Lower leg skin (tissue), 3 donors: ENCODE data around the gene SLC34A3.

Experiments
- POLR2A ChIP-seq, 2 donors: fragments of 450-650 bp; IDR thresholded peaks; one replicate each; pipeline ENCODE4 v1.6.1; 2016 to 2017; ENCODE audit warnings: antibody characterized with exemption in 2 of 2, mild to moderate bottlenecking in 1 of 2, moderate library complexity in 1 of 2
- TF ChIP-seq, protein P1 (sequence below), 3 donors: fragments of 450-650 bp; IDR thresholded peaks; one replicate each; pipeline ENCODE4 v1.5.1; 2016; ENCODE audit warnings: antibody characterized with exemption in 3 of 3, mild to moderate bottlenecking in 3 of 3, moderate library complexity in 2 of 3

DNA sequence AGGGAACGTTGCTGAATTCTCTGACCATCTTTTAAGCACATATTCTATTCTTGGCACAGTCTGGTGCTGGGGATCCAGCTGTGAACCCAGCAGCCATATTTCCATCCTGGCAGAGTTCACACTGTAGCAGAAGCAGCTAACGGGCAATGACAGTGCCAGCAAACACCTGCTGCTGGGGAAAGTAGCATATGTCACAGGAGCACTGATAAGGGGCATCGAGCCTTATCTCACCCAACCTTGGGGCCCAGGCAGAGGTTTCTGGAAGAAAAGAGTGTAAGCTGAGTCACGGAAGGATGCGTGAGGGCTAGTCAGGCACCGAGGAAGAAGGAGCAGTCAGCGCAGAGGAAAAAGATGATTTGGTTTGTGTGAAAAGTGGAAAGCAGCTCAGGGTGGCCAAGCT, 24.1 kb upstream of the SLC34A3 start:
- TF ChIP-seq POLR2A (IDR thresholded peaks at IDR 0.05) = no peak
- TF ChIP-seq, protein P1, sequence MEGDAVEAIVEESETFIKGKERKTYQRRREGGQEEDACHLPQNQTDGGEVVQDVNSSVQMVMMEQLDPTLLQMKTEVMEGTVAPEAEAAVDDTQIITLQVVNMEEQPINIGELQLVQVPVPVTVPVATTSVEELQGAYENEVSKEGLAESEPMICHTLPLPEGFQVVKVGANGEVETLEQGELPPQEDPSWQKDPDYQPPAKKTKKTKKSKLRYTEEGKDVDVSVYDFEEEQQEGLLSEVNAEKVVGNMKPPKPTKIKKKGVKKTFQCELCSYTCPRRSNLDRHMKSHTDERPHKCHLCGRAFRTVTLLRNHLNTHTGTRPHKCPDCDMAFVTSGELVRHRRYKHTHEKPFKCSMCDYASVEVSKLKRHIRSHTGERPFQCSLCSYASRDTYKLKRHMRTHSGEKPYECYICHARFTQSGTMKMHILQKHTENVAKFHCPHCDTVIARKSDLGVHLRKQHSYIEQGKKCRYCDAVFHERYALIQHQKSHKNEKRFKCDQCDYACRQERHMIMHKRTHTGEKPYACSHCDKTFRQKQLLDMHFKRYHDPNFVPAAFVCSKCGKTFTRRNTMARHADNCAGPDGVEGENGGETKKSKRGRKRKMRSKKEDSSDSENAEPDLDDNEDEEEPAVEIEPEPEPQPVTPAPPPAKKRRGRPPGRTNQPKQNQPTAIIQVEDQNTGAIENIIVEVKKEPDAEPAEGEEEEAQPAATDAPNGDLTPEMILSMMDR (IDR thresholded peaks at IDR 0.05) = no peak
